Keratinocyte (primary cell): Measurements from ENCODE around the gene SORBS1. TPM values are rescaled to one million over a fixed set of nuclear protein-coding genes. Genes with fewer than 3 reads are reported as not detected.

ENCODE experiments used
- DNase-seq: peaks from one replicate; pipeline ENCODE4 v3.0.0-alpha.2; 2011; ENCODE audit warnings: low read depth, missing footprints, low spot score
- FAIRE-seq: peaks from 2 replicates; lab custom pipeline; 2011; peaks lifted over from hg19 to GRCh38; lab: Jason Lieb, UNC
- H2AFZ ChIP-seq: 2 replicates; pipeline ENCODE4 v1.6.0; 2012; ENCODE audit warnings: low read length, control low read depth, inconsistent platforms; ENCODE audit not compliant: control insufficient read depth
- H3K27ac ChIP-seq: 2 replicates; pipeline ENCODE4 v1.5.1; 2011; ENCODE audit warnings: low read length; ENCODE audit not compliant: control insufficient read depth, insufficient read depth
- H3K27me3 ChIP-seq: 3 replicates; pipeline ENCODE4 v1.6.0; 2011; ENCODE audit warnings: low read length; ENCODE audit not compliant: control insufficient read depth, insufficient read depth; ENCODE audit errors: extremely low read depth
- H3K36me3 ChIP-seq, 2 experiments: 2 replicates in 1 of 2; 3 replicates in 1 of 2; pipeline ENCODE4 v1.5.1; 2011; ENCODE audit warnings: low read length in 2 of 2, mild to moderate bottlenecking in 1 of 2; ENCODE audit not compliant: control insufficient read depth in 2 of 2, insufficient read depth in 2 of 2; ENCODE audit errors: extremely low read depth in 1 of 2
- H3K4me1 ChIP-seq: 3 replicates; pipeline ENCODE4 v1.5.1; 2011; ENCODE audit warnings: low read length; ENCODE audit not compliant: control insufficient read depth, insufficient read depth; ENCODE audit errors: extremely low read depth
- H3K4me2 ChIP-seq: 3 replicates; pipeline ENCODE4 v1.6.0; 2011; ENCODE audit warnings: low read depth, low read length; ENCODE audit not compliant: control insufficient read depth, insufficient read depth; ENCODE audit errors: extremely low read depth
- H3K4me3 ChIP-seq, 3 experiments: fragments of 200-600 bp in 1 of 3; sonication (generic) in 1 of 3; 2 replicates in 2 of 3; 3 replicates in 1 of 3; pipeline ENCODE4 v1.5.1; 2011 to 2016; ENCODE audit warnings: low read length in 3 of 3, mild to moderate bottlenecking in 3 of 3, control low read depth in 2 of 3, inconsistent platforms in 1 of 3, low read depth in 1 of 3, mixed read lengths in 1 of 3, mixed run types in 1 of 3, moderate library complexity in 1 of 3; ENCODE audit not compliant: control insufficient read depth in 2 of 3, insufficient read depth in 2 of 3; ENCODE audit errors: extremely low read depth in 1 of 3
- H3K79me2 ChIP-seq: 2 replicates; pipeline ENCODE4 v1.6.0; 2012; ENCODE audit warnings: low read length; ENCODE audit not compliant: control insufficient read depth, insufficient read depth
- H3K9ac ChIP-seq: 3 replicates; pipeline ENCODE4 v1.6.0; 2011; ENCODE audit warnings: low read length; ENCODE audit not compliant: control insufficient read depth, insufficient read depth; ENCODE audit errors: extremely low read depth
- H3K9me1 ChIP-seq: 3 replicates; pipeline ENCODE4 v1.6.0; 2011; ENCODE audit warnings: low read length; ENCODE audit not compliant: control insufficient read depth, insufficient read depth; ENCODE audit errors: extremely low read depth
- H3K9me3 ChIP-seq: 2 replicates; pipeline ENCODE4 v1.5.1; 2012; ENCODE audit warnings: low read depth, low read length; ENCODE audit not compliant: control insufficient read depth
- H4K20me1 ChIP-seq: 3 replicates; pipeline ENCODE4 v1.6.0; 2011; ENCODE audit warnings: low read length; ENCODE audit not compliant: control insufficient read depth, insufficient read depth; ENCODE audit errors: extremely low read depth
- EZH2 ChIP-seq: IDR thresholded peaks from one replicate; pipeline ENCODE4 v1.6.1; 2012; ENCODE audit warnings: inconsistent platforms, mild to moderate bottlenecking, low read length, moderate library complexity
- dilution Hi-C: fragments of 300-500 bp; cut with MboI; formaldehyde crosslinking; loops from one replicate; pipeline ENCODE4 v1.7.0; 2020; ENCODE audit warnings: low sequenced_read_pairs; ENCODE audit not compliant: extremely low pct_ligation_motif_present
- polyA plus RNA-seq, 5 experiments: library from polyadenylated mRNA; depleted of rRNA in 3 of 5; stranded (reverse) in 3 of 5; stranded (forward) in 1 of 5; unstranded in 1 of 5; fragments of >200 nt; gene quantifications; 1 replicate in 1 of 5; 2 replicates in 3 of 5; 3 replicates in 1 of 5; pipeline versions ENCODE4 v1.2.1 to v1.2.3, GENCODE V29; 2011 to 2012; ENCODE audit warnings: missing spikeins in 2 of 5, low read depth in 1 of 5, low replicate concordance in 1 of 5
- TF ChIP-seq, protein P1 (sequence below), 3 experiments: IDR thresholded peaks in 1 of 3; conservative IDR thresholded peaks in 1 of 3; optimal IDR thresholded peaks in 1 of 3; 2 replicates in 2 of 3; 3 replicates in 1 of 3; pipeline versions ENCODE3 to v1.5.1; 2011; ENCODE audit warnings: low read length in 3 of 3, mild to moderate bottlenecking in 3 of 3, moderate library complexity in 2 of 3, control low read depth in 1 of 3, inconsistent platforms in 1 of 3; ENCODE audit not compliant: insufficient read depth in 2 of 3; ENCODE audit errors: extremely low read depth in 1 of 3

SORBS1 gene
- polyA plus RNA-seq, 1 donor (not counting 4 experiments of a cell fraction or from before 2014, with no cell fraction given): 0.42 TPM

- Histone ChIP-seq H3K79me2 (no peaks in the 10 kb centered on the region), H3K9ac (no peak overlapping the region), H3K36me3 (no peaks in the 10 kb centered on the region), H2AFZ (no peak overlapping the region), H3K27me3 (peaks cover 4% of the 10 kb centered on the region), H3K9me3 (no peaks in the 10 kb centered on the region), H3K27ac (no peak overlapping the region), H3K4me1 (peaks cover 13% of the 10 kb centered on the region), H3K9me1 (no peaks in the 10 kb centered on the region), H3K4me3 (no peak overlapping the region), H3K4me2 (no peak overlapping the region), H4K20me1 (no peaks in the 10 kb centered on the region)
- FAIRE-seq: no peak
- no peak for DNase-seq
- no peak for TF ChIP-seq EZH2
- TF ChIP-seq, protein P1, sequence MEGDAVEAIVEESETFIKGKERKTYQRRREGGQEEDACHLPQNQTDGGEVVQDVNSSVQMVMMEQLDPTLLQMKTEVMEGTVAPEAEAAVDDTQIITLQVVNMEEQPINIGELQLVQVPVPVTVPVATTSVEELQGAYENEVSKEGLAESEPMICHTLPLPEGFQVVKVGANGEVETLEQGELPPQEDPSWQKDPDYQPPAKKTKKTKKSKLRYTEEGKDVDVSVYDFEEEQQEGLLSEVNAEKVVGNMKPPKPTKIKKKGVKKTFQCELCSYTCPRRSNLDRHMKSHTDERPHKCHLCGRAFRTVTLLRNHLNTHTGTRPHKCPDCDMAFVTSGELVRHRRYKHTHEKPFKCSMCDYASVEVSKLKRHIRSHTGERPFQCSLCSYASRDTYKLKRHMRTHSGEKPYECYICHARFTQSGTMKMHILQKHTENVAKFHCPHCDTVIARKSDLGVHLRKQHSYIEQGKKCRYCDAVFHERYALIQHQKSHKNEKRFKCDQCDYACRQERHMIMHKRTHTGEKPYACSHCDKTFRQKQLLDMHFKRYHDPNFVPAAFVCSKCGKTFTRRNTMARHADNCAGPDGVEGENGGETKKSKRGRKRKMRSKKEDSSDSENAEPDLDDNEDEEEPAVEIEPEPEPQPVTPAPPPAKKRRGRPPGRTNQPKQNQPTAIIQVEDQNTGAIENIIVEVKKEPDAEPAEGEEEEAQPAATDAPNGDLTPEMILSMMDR (optimal IDR thresholded peaks at IDR 0.05 in 1 of 3, IDR thresholded peaks at IDR 0.05 in 1 of 3, conservative IDR thresholded peaks at IDR 0.05 in 1 of 3; ENCODE audit: extremely low read depth in 1 of 3, insufficient read depth in 2 of 3, low read length in 3 of 3): no peak
- dilution Hi-C loops: no loop called here
Measured at GRCh38 chr10:95312986-95313495, 248.1 kb downstream of the SORBS1 start.

DNA sequence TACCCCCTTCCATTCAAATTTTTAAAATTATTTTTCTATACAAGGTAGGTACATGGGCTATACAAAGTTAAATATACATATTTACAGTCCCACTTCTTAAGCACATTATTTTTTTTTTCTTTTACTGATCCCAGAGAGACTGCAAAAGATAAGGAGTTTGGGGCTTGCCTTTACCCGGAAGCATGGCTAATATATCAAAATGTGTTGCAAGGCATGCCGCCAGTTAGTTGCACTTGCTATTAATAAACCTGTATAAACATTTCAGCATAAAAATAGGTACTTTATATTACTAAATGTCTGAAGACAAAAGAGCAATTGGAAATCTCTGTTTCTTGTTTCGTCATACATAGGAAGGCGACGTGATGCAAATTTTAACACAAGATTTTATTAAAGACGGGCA lies 248.9 kb downstream of the SORBS1 start:
- peaks cover 4% of the 10 kb centered on the region for H3K27me3 ChIP-seq
- no peaks in the 10 kb centered on the region for H3K9me1 ChIP-seq
- H3K4me1 ChIP-seq: peaks cover 14% of the 10 kb centered on the region
- no peaks in the 10 kb centered on the region for H3K79me2 ChIP-seq
- no peak for TF ChIP-seq EZH2
- TF ChIP-seq, protein P1 (optimal IDR thresholded peaks at IDR 0.05 in 1 of 3, IDR thresholded peaks at IDR 0.05 in 1 of 3, conservative IDR thresholded peaks at IDR 0.05 in 1 of 3; ENCODE audit: extremely low read depth in 1 of 3, insufficient read depth in 2 of 3, low read length in 3 of 3): no peak
- H3K4me3 ChIP-seq: no peak overlapping the region
- no peak overlapping the region for H2AFZ ChIP-seq
- dilution Hi-C loops: no loop called here
- H3K9ac ChIP-seq: no peak overlapping the region
- no peak overlapping the region for H3K4me2 ChIP-seq
- H3K36me3 ChIP-seq: no peaks in the 10 kb centered on the region
- no peaks in the 10 kb centered on the region for H4K20me1 ChIP-seq
- H3K27ac ChIP-seq: no peak overlapping the region
- DNase-seq (no peak), FAIRE-seq (no peak)
- no peaks in the 10 kb centered on the region for H3K9me3 ChIP-seq
